Muscle of back (tissue), 11 donors: Measurements from ENCODE around the gene ATP9B. TPM values are rescaled to one million over a fixed set of nuclear protein-coding genes. Genes with fewer than 3 reads are reported as not detected.
"Not testable (repeated sequence)": the region's sequence is repeated elsewhere in the genome, so short reads cannot be mapped to it uniquely, and the experiment has no call there.

Experiments used
- DNase-seq, 3 donors: peaks; one replicate each; pipeline versions ENCODE4 v3.0.0 to v3.0.0-alpha.2; 2013
- polyA plus RNA-seq, 10 donors: library from polyadenylated mRNA; unstranded; fragments of 120-200 nt; gene quantifications; one replicate each; pipeline ENCODE4 v1.2.1, GENCODE V29; 2013; ENCODE audit not compliant: insufficient read length in 10 of 10

Gene ATP9B
- polyA plus RNA-seq, 10 donors = 11.8 to 27.6 (median 16.4) TPM

- no peak for DNase-seq
These were observed 172.6 kb downstream of the ATP9B start for GRCh38 chr18:79241755-79242154.

GRCh38 chr18:79242246-79242645 lies 173.1 kb downstream of the ATP9B start:
- DNase-seq = no peak

GRCh38 chr18:79245517-79246001 lies 176.4 kb downstream of the ATP9B start:
- DNase-seq = no peak

GRCh38 chr18:79246309-79247108 lies 177.3 kb downstream of the ATP9B start:
- peak; percentile 64 to 83 (median 67) for DNase-seq

GRCh38 chr18:79248495-79249060 lies 179.4 kb downstream of the ATP9B start:
- no peak for DNase-seq

GRCh38 chr18:79250301-79250981 lies 181.2 kb downstream of the ATP9B start:
- no peak for DNase-seq

GRCh38 chr18:79251021-79251420 lies 181.8 kb downstream of the ATP9B start:
- no peak for DNase-seq

GRCh38 chr18:79252904-79253633 lies 183.9 kb downstream of the ATP9B start:
- no peak for DNase-seq

GRCh38 chr18:79257480-79257879 lies 188.3 kb downstream of the ATP9B start:
- DNase-seq = no peak

GRCh38 chr18:79258447-79258846 lies 189.3 kb downstream of the ATP9B start:
- no peak for DNase-seq

- no peak for DNase-seq
These were observed 190.0 kb downstream of the ATP9B start for GRCh38 chr18:79259218-79259617.

GRCh38 chr18:79260023-79260422 lies 190.8 kb downstream of the ATP9B start:
- DNase-seq = no peak

GRCh38 chr18:79260510-79260909 lies 191.3 kb downstream of the ATP9B start:
- peak in 1 of 3 donors; percentile 22 for DNase-seq

GRCh38 chr18:79265068-79265467 lies 195.9 kb downstream of the ATP9B start:
- DNase-seq = not testable (repeated sequence)

GRCh38 chr18:79271812-79272211 lies 202.6 kb downstream of the ATP9B start:
- not testable (repeated sequence) for DNase-seq

GRCh38 chr18:79272916-79273315 lies 203.7 kb downstream of the ATP9B start:
- DNase-seq = no peak

GRCh38 chr18:79274823-79275222 lies 205.6 kb downstream of the ATP9B start:
- DNase-seq = no peak

- no peak for DNase-seq
These were observed 206.3 kb downstream of the ATP9B start for GRCh38 chr18:79275461-79275860.

- no peak for DNase-seq
These were observed 206.8 kb downstream of the ATP9B start for GRCh38 chr18:79275992-79276391.

- DNase-seq = no peak
These were observed 209.7 kb downstream of the ATP9B start for GRCh38 chr18:79278896-79279295.

GRCh38 chr18:79283131-79283810 lies 214.1 kb downstream of the ATP9B start:
- no peak for DNase-seq
